IMR-90 (cell line): ENCODE measurements around the gene WASF1. TPM values are rescaled to one million over a fixed set of nuclear protein-coding genes. Genes with fewer than 3 reads are reported as not detected.

Experiments used
- ATAC-seq: fragments of 200-7000 bp; cut with Tn5 transposase; 2 replicates; pipeline ENCODE4 v1.9.1; 2020; ENCODE audit warnings: low read depth, mild to moderate bottlenecking, moderate library complexity
- BruUV-seq: library from RNA; stranded (reverse); fragments of 400-500 nt; replicated peaks from 2 replicates; lab custom pipeline; 2021; lab: Mats Ljungman, UMichigan
- CTCF ChIA-PET: fragments of 300-600 bp; formaldehyde crosslinking; extraction: SDS; loops from one replicate; lab custom pipeline; 2021; ENCODE audit warnings: antibody characterized with exemption; lab: Yijun Ruan, JAX
- POLR2A ChIA-PET: fragments of 300-600 bp; sonication (Branson Sonifier 250); formaldehyde crosslinking; loops from one replicate; lab custom pipeline; 2022; ENCODE audit warnings: antibody characterized with exemption; ENCODE audit not compliant: unreplicated experiment; lab: Charles Lee
- DNase-seq: peaks from one replicate; pipeline ENCODE4 v3.0.0; 2013
- H2AFZ ChIP-seq: replicated peaks from 2 replicates; pipeline ENCODE3; 2013; ENCODE audit warnings: low read length, mild to moderate bottlenecking; ENCODE audit not compliant: poor library complexity
- H2AK5ac ChIP-seq: 2 replicates; pipeline ENCODE4 v1.6.1; 2013; ENCODE audit warnings: low read depth, low read length, inconsistent platforms
- H2AK9ac ChIP-seq: replicated peaks from 2 replicates; pipeline ENCODE3; 2013; ENCODE audit warnings: mild to moderate bottlenecking, low read depth, low read length, moderate library complexity; ENCODE audit not compliant: poor library complexity
- H2BK120ac ChIP-seq: 2 replicates; pipeline ENCODE4 v1.6.1; 2013; ENCODE audit warnings: low read depth, low read length, inconsistent platforms
- H2BK15ac ChIP-seq: 3 replicates; pipeline ENCODE4 v1.6.1; 2013; ENCODE audit warnings: low read depth, low read length, inconsistent platforms
- H2BK20ac ChIP-seq: 2 replicates; pipeline ENCODE4 v1.6.1; 2013; ENCODE audit warnings: low read depth, mild to moderate bottlenecking, inconsistent platforms, low read length, moderate library complexity
- H2BK5ac ChIP-seq: 2 replicates; pipeline ENCODE4 v1.6.1; 2013; ENCODE audit warnings: mild to moderate bottlenecking, low read depth, low read length, inconsistent platforms; ENCODE audit not compliant: poor library complexity, severe bottlenecking
- H3K14ac ChIP-seq: replicated peaks from 2 replicates; pipeline ENCODE4 v1.6.1; 2013; ENCODE audit warnings: low read depth, low read length, inconsistent platforms
- H3K18ac ChIP-seq: 2 replicates; pipeline ENCODE4 v1.6.1; 2013; ENCODE audit warnings: low read depth, low read length, control low read depth
- H3K23ac ChIP-seq: 2 replicates; pipeline ENCODE4 v1.6.1; 2013; ENCODE audit warnings: low read depth, low read length, inconsistent platforms
- H3K27ac ChIP-seq: 2 replicates; pipeline ENCODE4 v1.5.1; 2013; ENCODE audit warnings: mild to moderate bottlenecking, control low read depth, low read length; ENCODE audit not compliant: insufficient read depth
- H3K27me3 ChIP-seq: 2 replicates; pipeline ENCODE4 v1.6.1; 2013; ENCODE audit warnings: low read length; ENCODE audit not compliant: control insufficient read depth, insufficient read depth
- H3K36me3 ChIP-seq: 2 replicates; pipeline ENCODE4 v1.6.1; 2013; ENCODE audit warnings: low read length, mixed read lengths; ENCODE audit not compliant: control insufficient read depth, insufficient read depth
- H3K4ac ChIP-seq: 2 replicates; pipeline ENCODE4 v1.6.1; 2013; ENCODE audit warnings: low read depth, low read length, inconsistent platforms
- H3K4me1 ChIP-seq: 2 replicates; pipeline ENCODE4 v1.6.1; 2013; ENCODE audit warnings: low read length, mixed read lengths; ENCODE audit not compliant: control insufficient read depth, insufficient read depth
- H3K4me2 ChIP-seq: 2 replicates; pipeline ENCODE4 v1.6.1; 2013; ENCODE audit warnings: low read depth, mild to moderate bottlenecking, control low read depth, low read length, moderate library complexity
- H3K4me3 ChIP-seq: 2 replicates; pipeline ENCODE4 v1.5.1; 2013; ENCODE audit warnings: low read depth, mild to moderate bottlenecking, control low read depth, low read length, moderate library complexity; ENCODE audit not compliant: insufficient read depth
- H3K56ac ChIP-seq: 2 replicates; pipeline ENCODE4 v1.6.1; 2013; ENCODE audit warnings: low read length, inconsistent platforms; ENCODE audit not compliant: insufficient read depth; ENCODE audit errors: extremely low read depth
- H3K79me1 ChIP-seq, 2 experiments: 2 replicates each; pipeline ENCODE4 v1.6.1; 2013; ENCODE audit warnings: low read length in 2 of 2, inconsistent platforms in 1 of 2, low read depth in 1 of 2
- H3K9ac ChIP-seq: 2 replicates; pipeline ENCODE4 v1.6.1; 2013; ENCODE audit warnings: low read depth, low read length, control low read depth
- H3K9me1 ChIP-seq: 2 replicates; pipeline ENCODE4 v1.6.1; 2013; ENCODE audit warnings: low read length, inconsistent platforms; ENCODE audit not compliant: insufficient read depth
- H3K9me3 ChIP-seq: 2 replicates; pipeline ENCODE4 v1.6.1; 2013; ENCODE audit warnings: low read length; ENCODE audit not compliant: control insufficient read depth, insufficient read depth
- H4K20me1 ChIP-seq: 2 replicates; pipeline ENCODE4 v1.6.1; 2013; ENCODE audit warnings: low read length, inconsistent platforms; ENCODE audit not compliant: insufficient read depth
- H4K5ac ChIP-seq: 2 replicates; pipeline ENCODE4 v1.6.1; 2013; ENCODE audit warnings: mild to moderate bottlenecking, low read depth, low read length, control low read depth
- H4K8ac ChIP-seq, 2 experiments: 2 replicates each; pipeline ENCODE4 v1.6.1; 2013; ENCODE audit warnings: low read depth in 2 of 2, low read length in 2 of 2, control low read depth in 1 of 2, inconsistent platforms in 1 of 2
- H4K91ac ChIP-seq: 2 replicates; pipeline ENCODE4 v1.6.1; 2013; ENCODE audit warnings: low read depth, low read length, inconsistent platforms; ENCODE audit not compliant: insufficient read depth
- CEBPB ChIP-seq: IDR thresholded peaks from 2 replicates; pipeline ENCODE4 v1.6.1; 2012; ENCODE audit warnings: low read depth, low read length, improper control_type of control experiment
- CTCF ChIP-seq: conservative IDR thresholded peaks from 2 replicates; pipeline ENCODE4 v1.5.1; 2012; ENCODE audit warnings: mild to moderate bottlenecking, low read depth, low read length, improper control_type of control experiment
- FOS ChIP-seq: fragments of 150-350 bp; IDR thresholded peaks from 2 replicates; pipeline ENCODE4 v1.6.1; 2016; ENCODE audit warnings: low read depth, low read length
- MAFK ChIP-seq: IDR thresholded peaks from 2 replicates; pipeline ENCODE4 v1.6.1; 2012; ENCODE audit warnings: low read depth, low read length, improper control_type of control experiment
- MAZ ChIP-seq: IDR thresholded peaks from 2 replicates; pipeline ENCODE4 v1.6.1; 2012; ENCODE audit warnings: low read depth, mild to moderate bottlenecking, low read length, improper control_type of control experiment, moderate library complexity, borderline replicate concordance
- RAD21 ChIP-seq: IDR thresholded peaks from 2 replicates; pipeline ENCODE4 v1.6.1; 2012; ENCODE audit warnings: low read length, improper control_type of control experiment
- RCOR1 ChIP-seq: IDR thresholded peaks from 2 replicates; pipeline ENCODE4 v1.6.1; 2012; ENCODE audit warnings: mild to moderate bottlenecking, low read length, improper control_type of control experiment; ENCODE audit not compliant: insufficient replicate concordance
- WGBS, 2 experiments: methylation state at CpG; one replicate each; pipeline versions ENCODE4 v1.1.5 to v1.1.7; 2013; ENCODE audit warnings: missing lambda C conversion rate in 2 of 2; ENCODE audit not compliant: insufficient read length in 1 of 2; ENCODE audit errors: extremely low coverage in 2 of 2; 5-methylcytosine and 5-hydroxymethylcytosine counted together
- dilution Hi-C: fragments of 300-500 bp; cut with HindIII; formaldehyde crosslinking; loops from one replicate; pipeline ENCODE4 v1.14.3; 2018; ENCODE audit warnings: low sequenced_read_pairs; ENCODE audit not compliant: unreplicated experiment
- in situ Hi-C: fragments of 300-500 bp; cut with MboI; formaldehyde crosslinking; loops from 3 replicates; pipeline ENCODE4 v1.14.3; 2019; ENCODE audit warnings: low sequenced_read_pairs, inconsistent platforms, mixed read lengths
- intact Hi-C: fragments of 100-400 bp; cut with micrococcal nuclease; formaldehyde crosslinking; loops from 2 replicates; pipeline ENCODE4 v1.10.0; 2022
- polyA plus RNA-seq, 3 experiments: library from polyadenylated mRNA; depleted of rRNA; stranded (reverse); fragments of >200 nt; gene quantifications; 2 replicates each; pipeline ENCODE4 v1.2.3, GENCODE V29; 2012; ENCODE audit warnings: low replicate concordance in 1 of 3
- total RNA-seq: library from RNA; depleted of rRNA; stranded (reverse); fragments of >200 nt; gene quantifications from 2 replicates; pipeline ENCODE4 v1.2.3, GENCODE V29; 2012
- TF ChIP-seq, protein P1 (sequence below): fragments of 150-350 bp; IDR thresholded peaks from 2 replicates; pipeline ENCODE4 v1.6.1; 2016; ENCODE audit warnings: low read depth, mild to moderate bottlenecking, low read length, moderate library complexity, borderline replicate concordance

Gene WASF1
- total and polyA plus RNA-seq, 2 of the 4 experiments (the other 2 are of a cell fraction): 3.0 to 17.3 TPM

GRCh38 chr6:110093981-110094380, 85.5 kb downstream of the WASF1 start:
- in situ Hi-C loops (no loop called here), intact Hi-C loops (no loop called here), dilution Hi-C loops (no loop called here)
- H2BK5ac ChIP-seq: no peak overlapping the region
- no peak overlapping the region for H3K9ac ChIP-seq
- H2AK5ac ChIP-seq: no peak overlapping the region
- H4K8ac ChIP-seq: no peak overlapping the region
- POLR2A ChIA-PET: no interaction called here
- H3K4ac ChIP-seq: no peak overlapping the region
- H4K5ac ChIP-seq: no peak overlapping the region
- ATAC-seq (no peak), DNase-seq (no peak)
- BruUV-seq: no TSS peak
- 0 out of 2 replicates have a peak, but pooled peaks cover 2% of the 10 kb centered on the region for H3K4me1 ChIP-seq
- CTCF ChIA-PET: no interaction called here
- no peak overlapping the region for H3K18ac ChIP-seq
- TF ChIP-seq RAD21 (no peak), FOS (no peak), MAFK (no peak), CEBPB (no peak), MAZ (no peak), RCOR1 (no peak), CTCF (no peak)
- TF ChIP-seq, protein P1, sequence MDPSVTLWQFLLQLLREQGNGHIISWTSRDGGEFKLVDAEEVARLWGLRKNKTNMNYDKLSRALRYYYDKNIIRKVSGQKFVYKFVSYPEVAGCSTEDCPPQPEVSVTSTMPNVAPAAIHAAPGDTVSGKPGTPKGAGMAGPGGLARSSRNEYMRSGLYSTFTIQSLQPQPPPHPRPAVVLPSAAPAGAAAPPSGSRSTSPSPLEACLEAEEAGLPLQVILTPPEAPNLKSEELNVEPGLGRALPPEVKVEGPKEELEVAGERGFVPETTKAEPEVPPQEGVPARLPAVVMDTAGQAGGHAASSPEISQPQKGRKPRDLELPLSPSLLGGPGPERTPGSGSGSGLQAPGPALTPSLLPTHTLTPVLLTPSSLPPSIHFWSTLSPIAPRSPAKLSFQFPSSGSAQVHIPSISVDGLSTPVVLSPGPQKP: no peak
- H3K9me1 ChIP-seq: peaks cover 3% of the 10 kb centered on the region; the same call in 1 of the 2 replicates
- no peak overlapping the region for H2AFZ ChIP-seq
- H3K27ac ChIP-seq: no peak overlapping the region
- no peaks in the 10 kb centered on the region for H4K20me1 ChIP-seq
- H2AK9ac ChIP-seq: no peak overlapping the region
- no peaks in the 10 kb centered on the region for H3K79me1 ChIP-seq
- no peaks in the 10 kb centered on the region for H3K36me3 ChIP-seq
- no peaks in the 10 kb centered on the region for H3K9me3 ChIP-seq
- H3K4me2 ChIP-seq: no peak overlapping the region
- H3K14ac ChIP-seq: no peak overlapping the region
- no peak overlapping the region for H4K91ac ChIP-seq
- H3K56ac ChIP-seq: no peak overlapping the region
- H2BK20ac ChIP-seq: no peak overlapping the region
- H3K23ac ChIP-seq: no peak overlapping the region
- no peak overlapping the region for H2BK120ac ChIP-seq
- H3K4me3 ChIP-seq: no peak overlapping the region
- no peak overlapping the region for H2BK15ac ChIP-seq
- H3K27me3 ChIP-seq: no peaks in the 10 kb centered on the region
- WGBS, 2 experiments: no CpG with 5 or more reads among the region's 1 CpG
